ENCODE measurements around the gene HAL. TPM values are rescaled to one million over a fixed set of nuclear protein-coding genes. Genes with fewer than 3 reads are reported as not detected.

Gene HAL
- polyA plus RNA-seq, 12 donors: 0.15 to 3.5 (median 0.39) TPM; not detected in 3

- DNase-seq: no peak
Observed at GRCh38 chr12:96014943-96015599, 18.9 kb upstream of the HAL start.

GRCh38 chr12:96007729-96008128 is 11.6 kb upstream of the HAL start:
- DNase-seq: no peak

GRCh38 chr12:96006727-96007126 is 10.6 kb upstream of the HAL start:
- DNase-seq: no peak

DNA sequence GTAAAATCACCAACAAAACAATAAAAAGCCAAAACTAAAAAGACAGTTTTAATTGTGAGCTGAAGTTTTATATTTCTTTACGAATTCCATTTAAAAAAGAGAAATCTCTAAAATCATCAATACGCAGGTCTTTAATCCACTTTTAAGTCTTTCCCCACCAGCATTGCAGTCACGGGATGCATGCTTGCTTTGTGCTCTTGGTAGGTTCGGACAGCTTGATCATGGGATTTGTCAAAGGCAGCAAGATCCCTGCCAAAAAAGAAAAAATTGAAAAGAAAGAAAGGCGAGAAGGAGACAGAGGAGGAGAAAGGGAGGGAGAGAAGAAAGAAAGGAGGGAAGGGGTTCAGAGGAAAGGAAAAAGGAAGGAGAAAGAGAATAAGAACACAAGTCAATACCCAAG is 4.7 kb upstream of the HAL start:
- no peak for DNase-seq

GRCh38 chr12:95999484-95999883 is 3.3 kb upstream of the HAL start:
- no peak for DNase-seq

GRCh38 chr12:95998611-95999286 is 2.6 kb upstream of the HAL start:
- peak; percentile 46 for DNase-seq

DNA sequence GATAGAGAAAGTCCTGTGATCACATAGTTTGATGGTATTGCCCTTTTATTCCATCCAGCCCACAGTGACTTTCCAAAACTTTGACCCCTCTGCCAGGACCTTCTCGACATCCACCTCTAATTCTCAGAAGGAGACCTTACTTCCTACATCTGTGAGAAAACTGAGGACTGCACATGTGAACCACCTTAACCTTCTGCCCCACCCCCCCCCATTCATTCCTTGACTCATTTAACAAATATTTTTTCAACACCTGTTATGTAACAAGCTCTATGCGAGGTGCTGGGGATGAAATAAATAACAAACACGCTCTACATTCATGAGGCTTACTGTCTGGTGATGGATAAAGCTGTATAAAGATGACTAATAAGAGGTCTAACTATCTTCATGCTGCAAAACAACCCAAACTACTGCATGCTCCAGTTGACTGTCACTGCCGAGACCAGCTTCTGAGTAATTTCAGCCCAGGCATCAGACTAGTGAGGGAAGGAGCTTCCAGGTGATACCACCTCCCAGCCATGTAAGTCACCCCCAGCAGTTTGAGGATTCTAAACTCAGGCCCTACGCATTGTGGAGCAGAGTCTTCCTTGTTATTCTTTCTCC is 1.9 kb upstream of the HAL start:
- no peak for DNase-seq

GRCh38 chr12:95997276-95997675 is 1.1 kb upstream of the HAL start:
- DNase-seq: no peak

GRCh38 chr12:95995238-95996031 is 709 bp downstream of the HAL start:
- DNase-seq: no peak

DNA sequence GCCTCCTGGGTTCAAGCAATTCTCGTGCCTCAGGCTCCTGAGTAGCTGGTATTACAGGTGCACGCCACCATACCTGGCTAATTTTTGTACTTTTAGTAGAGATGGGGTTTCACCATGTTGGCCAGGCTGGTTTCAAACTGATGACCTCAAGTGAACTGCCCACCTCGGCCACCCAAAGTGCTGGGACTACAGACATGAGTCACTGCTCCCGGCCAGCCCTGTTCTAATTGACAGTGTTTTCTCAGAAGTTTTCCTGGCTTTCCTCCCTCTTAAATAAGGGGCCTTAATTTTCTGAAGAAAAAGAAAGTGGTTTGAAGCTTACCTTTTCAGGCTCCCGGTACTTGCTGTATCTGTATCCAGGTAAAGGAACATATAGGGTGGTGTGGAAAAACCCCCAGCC is 1.7 kb downstream of the HAL start:
- no peak for DNase-seq

DNA sequence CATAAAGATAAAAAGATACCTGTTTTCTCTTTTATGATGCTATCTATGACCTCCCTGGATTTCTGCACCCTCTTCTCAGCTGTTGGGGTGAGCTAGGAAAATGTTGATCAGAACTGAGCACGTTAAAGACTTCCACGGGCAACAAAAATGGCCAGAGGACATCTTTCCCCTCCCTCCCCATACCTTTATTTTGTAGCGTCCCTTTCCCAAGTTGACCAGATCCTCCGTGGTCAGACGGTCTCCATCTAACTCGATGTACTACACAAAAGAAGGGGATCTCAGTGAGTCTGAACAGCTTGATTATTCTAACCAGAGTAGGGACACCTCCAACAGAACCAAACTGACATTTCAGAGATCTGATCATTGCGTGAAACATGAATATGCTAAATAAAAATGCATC is 2.2 kb downstream of the HAL start:
- DNase-seq: no peak

DNA sequence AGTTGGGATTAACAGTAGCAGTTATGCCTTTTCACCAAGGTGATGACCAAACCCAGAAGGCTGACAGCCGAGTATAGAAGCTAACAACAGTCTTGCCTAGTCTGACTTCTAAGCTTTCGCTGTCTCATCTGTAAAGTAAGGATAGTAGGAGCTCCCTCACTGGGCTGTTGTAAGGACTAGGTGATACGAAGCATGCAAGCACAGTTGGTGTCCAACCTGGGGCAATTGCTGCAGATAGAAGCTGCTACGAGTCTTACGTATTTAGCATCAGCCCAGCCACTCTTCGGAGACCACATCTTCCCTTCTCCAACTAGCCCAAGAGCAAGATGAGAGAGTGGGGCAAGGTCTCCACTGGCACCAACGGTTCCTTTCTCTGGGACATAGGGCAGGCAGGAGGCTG is 6.0 kb downstream of the HAL start:
- DNase-seq: no peak

DNA sequence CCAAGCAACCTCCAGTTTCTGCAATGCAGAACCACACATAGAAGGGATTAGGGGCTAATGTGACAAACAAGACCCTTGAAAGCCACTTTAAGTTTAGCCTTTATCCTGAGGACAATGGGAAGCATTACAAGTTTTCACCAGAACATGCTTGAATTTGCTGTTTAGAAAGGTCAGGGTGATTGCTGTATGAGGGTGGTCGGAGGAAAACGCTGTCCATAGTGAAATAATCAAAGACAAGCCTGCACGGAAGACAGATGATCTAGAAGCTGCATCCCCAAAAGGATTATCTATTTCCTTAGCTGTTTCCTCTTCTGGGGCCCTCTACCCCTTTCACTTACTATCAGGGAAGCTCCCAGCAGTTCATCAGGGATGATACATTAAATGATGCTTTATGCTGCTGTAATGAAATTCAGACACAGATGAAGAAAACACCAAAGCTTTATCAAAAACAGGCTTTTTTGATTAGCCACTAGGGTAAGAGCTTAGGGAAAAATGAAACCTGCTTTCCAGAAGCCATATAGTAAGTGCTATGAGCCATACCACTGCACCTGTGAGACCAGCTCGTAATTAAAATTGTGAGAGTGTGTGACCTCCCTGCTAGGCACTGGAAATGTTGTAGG is 6.5 kb downstream of the HAL start:
- no peak for DNase-seq

- DNase-seq: no peak
Observed at GRCh38 chr12:95988506-95989275, 7.5 kb downstream of the HAL start.

DNA sequence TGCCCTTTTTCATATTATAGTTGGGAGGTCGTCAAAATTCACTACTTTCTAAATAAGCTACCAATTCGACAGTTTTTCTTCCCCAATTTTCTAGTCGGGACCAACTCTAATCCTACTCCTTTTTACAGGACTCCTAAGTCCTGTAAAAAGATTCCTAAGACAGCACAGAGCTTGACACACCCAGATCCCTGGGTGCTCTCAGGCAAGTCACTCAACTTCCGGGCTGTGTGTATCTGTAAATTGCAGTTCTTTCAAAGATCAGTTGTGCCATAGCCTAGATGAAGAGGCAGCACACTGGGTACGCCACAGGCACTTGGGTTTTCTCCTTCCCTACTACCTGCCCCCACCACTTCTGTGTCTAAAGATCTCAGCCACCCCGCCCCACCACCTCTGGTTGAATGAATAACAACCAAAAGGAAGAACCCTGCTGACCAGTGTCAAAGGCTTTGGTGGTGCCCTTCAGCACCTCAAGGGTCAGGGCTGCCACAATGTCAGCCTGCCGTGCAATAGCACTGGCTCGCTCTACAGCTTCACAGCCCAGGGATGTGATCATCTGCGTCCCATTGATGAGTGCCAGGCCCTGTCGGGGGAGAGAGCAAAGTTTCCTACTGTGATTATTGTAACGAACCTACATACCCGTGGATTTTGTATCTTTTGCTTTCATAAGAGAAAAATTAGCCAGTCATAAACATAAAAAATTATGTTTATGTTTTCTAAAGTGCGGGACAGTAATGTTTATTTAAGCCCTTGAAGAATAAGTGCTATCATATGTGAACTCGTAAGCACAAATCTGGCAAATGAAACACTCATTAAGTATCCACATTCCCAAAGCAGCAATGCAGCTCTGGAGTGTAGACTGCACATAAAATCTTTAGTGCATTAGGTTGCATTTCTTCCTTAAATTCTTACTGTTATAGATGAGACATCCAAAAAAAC is 9.2 kb downstream of the HAL start:
- DNase-seq: peak; percentile 7

GRCh38 chr12:95984682-95985081 is 11.5 kb downstream of the HAL start:
- DNase-seq: no peak

GRCh38 chr12:95982602-95983001 is 13.5 kb downstream of the HAL start:
- no peak for DNase-seq

- DNase-seq: no peak
Observed at GRCh38 chr12:95980437-95980836, 15.7 kb downstream of the HAL start.

GRCh38 chr12:95978774-95979173 is 17.4 kb downstream of the HAL start:
- DNase-seq: no peak

DNA sequence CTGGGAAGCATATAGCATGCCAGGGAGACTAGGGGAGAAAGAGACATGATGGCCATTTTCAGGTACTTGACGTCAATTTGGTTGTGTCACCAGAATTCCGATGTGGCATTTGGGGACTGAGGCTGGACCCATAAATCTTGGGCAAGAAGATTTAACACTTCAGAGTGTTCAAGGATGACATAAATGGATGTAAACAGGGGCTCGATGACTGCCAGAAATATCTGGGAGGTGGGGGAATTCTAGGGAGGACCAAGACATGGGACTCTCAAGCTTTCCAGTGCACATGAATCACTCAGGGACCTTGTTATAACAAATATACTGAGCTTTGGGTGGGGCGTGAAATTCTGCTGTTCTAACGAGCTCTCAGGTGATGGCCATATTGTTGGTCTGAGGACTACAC is 17.8 kb downstream of the HAL start:
- no peak for DNase-seq

Data from muscle of arm (tissue), 12 donors.